GM12878 (cell line): ENCODE data around the gene SCN7A. TPM values are rescaled to one million over a fixed set of nuclear protein-coding genes. Genes with fewer than 3 reads are reported as not detected.

ENCODE experiments used
- ATAC-seq: fragments of 200-7000 bp; cut with Tn5 transposase; 3 replicates; pipeline ENCODE4 v1.9.1; 2020; ENCODE audit warnings: mild to moderate bottlenecking, moderate library complexity
- BruUV-seq: library from RNA; stranded (reverse); fragments of 400-500 nt; replicated peaks from 2 replicates; lab custom pipeline; 2021; lab: Mats Ljungman, UMichigan
- CTCF ChIA-PET: fragments of 300-600 bp; sonication (Branson Sonifier 250); formaldehyde crosslinking; extraction: SDS; loops from one replicate; lab custom pipeline; 2021; ENCODE audit warnings: inconsistent platforms; lab: Yijun Ruan, JAX
- POLR2A ChIA-PET: fragments of 350-600 bp; formaldehyde crosslinking; extraction: SDS; loops from one replicate; lab custom pipeline; 2021; ENCODE audit warnings: inconsistent platforms; lab: Charles Lee
- RAD21 ChIA-PET: fragments of 300-600 bp; sonication (Branson Sonifier 250); formaldehyde crosslinking; loops from one replicate; lab custom pipeline; 2023; ENCODE audit warnings: antibody characterized with exemption; ENCODE audit not compliant: unreplicated experiment; lab: Charles Lee
- SMC1A ChIA-PET: fragments of 300-600 bp; sonication (Branson Sonifier 250); formaldehyde crosslinking; loops from one replicate; lab custom pipeline; 2023; ENCODE audit not compliant: unreplicated experiment, uncharacterized antibody; lab: Charles Lee
- DNase-seq: peaks from one replicate; pipeline ENCODE4 v3.0.0-alpha.2; 2011; ENCODE audit warnings: low read depth, low spot score
- FAIRE-seq: peaks from 3 replicates; lab custom pipeline; 2011; peaks lifted over from hg19 to GRCh38; lab: Jason Lieb, UNC
- H2AFZ ChIP-seq: 2 replicates; pipeline ENCODE4 v1.6.0; 2011; ENCODE audit warnings: low read depth, low read length, control low read depth; ENCODE audit not compliant: control insufficient read depth
- H3K27ac ChIP-seq: 2 replicates; pipeline ENCODE4 v1.5.1; 2011; ENCODE audit warnings: control low read depth; ENCODE audit not compliant: control insufficient read depth, insufficient read depth
- H3K27me3 ChIP-seq, 2 experiments: replicated peaks in 1 of 2; 2 replicates each; pipeline versions ENCODE4 v1.6.0 to v1.6.1; 2011; ENCODE audit warnings: low read length in 1 of 2; ENCODE audit not compliant: control insufficient read depth in 2 of 2, insufficient read depth in 2 of 2
- H3K36me3 ChIP-seq, 2 experiments: 2 replicates each; pipeline ENCODE4 v1.5.1; 2011; ENCODE audit warnings: low read length in 1 of 2; ENCODE audit not compliant: control insufficient read depth in 2 of 2, insufficient read depth in 2 of 2
- H3K4me1 ChIP-seq: 2 replicates; pipeline ENCODE4 v1.6.1; 2011; ENCODE audit warnings: mild to moderate bottlenecking, low read length, moderate library complexity, mixed read lengths; ENCODE audit not compliant: control insufficient read depth, insufficient read depth
- H3K4me2 ChIP-seq: 2 replicates; pipeline ENCODE4 v1.6.0; 2011; ENCODE audit warnings: control low read depth; ENCODE audit not compliant: control insufficient read depth, insufficient read depth
- H3K4me3 ChIP-seq: fragments of 200-600 bp; sonication (generic); 2 replicates; pipeline ENCODE4 v1.5.1; 2016
- H3K79me2 ChIP-seq: 2 replicates; pipeline ENCODE4 v1.6.0; 2011; ENCODE audit warnings: low read length; ENCODE audit not compliant: control insufficient read depth, insufficient read depth
- H3K9ac ChIP-seq: 2 replicates; pipeline ENCODE4 v1.8.0; 2011; ENCODE audit warnings: low read length, control low read depth, mixed read lengths; ENCODE audit not compliant: control insufficient read depth, insufficient read depth
- H3K9me3 ChIP-seq: replicated peaks from 3 replicates; pipeline ENCODE4 v1.5.1; 2011; ENCODE audit warnings: mild to moderate bottlenecking, low read length; ENCODE audit not compliant: control insufficient read depth, insufficient read depth
- H4K20me1 ChIP-seq: 2 replicates; pipeline ENCODE4 v1.6.0; 2011; ENCODE audit not compliant: control insufficient read depth, insufficient read depth
- ASH2L ChIP-seq: fragments of 300-600, 200-600 bp; sonication (generic); IDR thresholded peaks from 2 replicates; pipeline ENCODE4 v1.6.1; 2017; ENCODE audit warnings: low read depth, mild to moderate bottlenecking, borderline replicate concordance
- CEBPZ ChIP-seq: fragments of 150-350 bp; IDR thresholded peaks from 2 replicates; pipeline ENCODE4 v1.6.1; 2016; ENCODE audit warnings: low read depth, low read length
- CTCF ChIP-seq, 3 experiments: IDR thresholded peaks in 2 of 3; conservative IDR thresholded peaks in 1 of 3; 2 replicates each; pipeline ENCODE4 v1.5.1; 2011; ENCODE audit warnings: low read depth in 3 of 3, low read length in 3 of 3, mild to moderate bottlenecking in 3 of 3, control low read depth in 2 of 3, moderate library complexity in 2 of 3, inconsistent platforms in 1 of 3, mixed read lengths in 1 of 3; ENCODE audit not compliant: control insufficient read depth in 2 of 3, insufficient read depth in 1 of 3; ENCODE audit errors: extremely low read depth in 1 of 3
- MAX ChIP-seq: IDR thresholded peaks from 2 replicates; pipeline ENCODE4 v1.6.1; 2012; ENCODE audit warnings: low read depth, low read length, improper control_type of control experiment
- PBX3 ChIP-seq: IDR thresholded peaks from 2 replicates; pipeline ENCODE4 v1.6.1; 2011; ENCODE audit warnings: mild to moderate bottlenecking, low read depth, low read length, moderate library complexity; ENCODE audit not compliant: insufficient replicate concordance
- TCF3 ChIP-seq: IDR thresholded peaks from 2 replicates; pipeline ENCODE4 v1.6.1; 2012; ENCODE audit warnings: low read depth, mild to moderate bottlenecking, low read length, borderline replicate concordance; ENCODE audit not compliant: insufficient read depth
- YBX1 ChIP-seq: fragments of 450-650 bp; IDR thresholded peaks from 2 replicates; pipeline ENCODE4 v1.6.1; 2016; ENCODE audit warnings: antibody characterized with exemption
- ZNF207 ChIP-seq: fragments of 450-650 bp; IDR thresholded peaks from 2 replicates; pipeline ENCODE4 v1.6.1; 2014; ENCODE audit warnings: antibody characterized with exemption, mild to moderate bottlenecking, borderline replicate concordance
- ZNF24 ChIP-seq: fragments of 450-650 bp; IDR thresholded peaks from 2 replicates; pipeline ENCODE4 v1.6.1; 2017; ENCODE audit warnings: antibody characterized with exemption, mild to moderate bottlenecking
- WGBS: methylation state at CpG from one replicate; pipeline ENCODE4 v1.1.6; 2016; ENCODE audit warnings: low lambda C conversion rate; ENCODE audit not compliant: insufficient replicate concordance, insufficient coverage; ENCODE audit errors: missing lambda C conversion rate; 5-methylcytosine and 5-hydroxymethylcytosine counted together
- in situ Hi-C: fragments of 300-500 bp; cut with MboI; formaldehyde crosslinking; loops from 9 replicates; pipeline ENCODE4 v1.14.3; 2018; ENCODE audit warnings: mixed read lengths
- intact Hi-C: fragments of 100-400 bp; cut with micrococcal nuclease; formaldehyde crosslinking; loops from one replicate; pipeline ENCODE4 v1.14.2; 2022; ENCODE audit not compliant: unreplicated experiment
- polyA plus RNA-seq, 11 experiments: library from polyadenylated mRNA; depleted of rRNA in 4 of 11; unstranded in 6 of 11; stranded (reverse) in 5 of 11; fragments of >200 nt; fragmentation: Nextera tagmentation in 4 of 11; fragmentation: Illumina TruSeq in 1 of 11; extraction: Ambion mirVana in 4 of 11; extraction: Trizol in 1 of 11; gene quantifications; 1 replicate in 1 of 11; 2 replicates in 10 of 11; pipeline versions ENCODE4 v1.2.1 to v1.2.3, GENCODE V29; 2011 to 2016; ENCODE audit warnings: inconsistent platforms in 2 of 11, missing spikeins in 2 of 11, low read depth in 1 of 11
- total RNA-seq, 4 experiments: library from RNA; depleted of rRNA in 3 of 4; stranded (reverse); fragments of >200 nt in 3 of 4; fragmentation: Illumina TruSeq in 1 of 4; extraction: Trizol in 1 of 4; gene quantifications; 2 replicates each; pipeline versions ENCODE4 v1.2.1 to v1.2.3, GENCODE V29; 2013 to 2021
- TF ChIP-seq, protein P1 (sequence below): fragments of 450-650 bp; formaldehyde crosslinking; IDR thresholded peaks from 2 replicates; pipeline ENCODE4 v1.4.0; 2022; ENCODE audit warnings: mild to moderate bottlenecking, moderate library complexity
- TF ChIP-seq, protein P2 (sequence below): fragments of 450-650 bp; conservative IDR thresholded peaks from 2 replicates; pipeline ENCODE4 v1.6.1; 2017; ENCODE audit warnings: mild to moderate bottlenecking, moderate library complexity

The SCN7A gene
- total and polyA plus RNA-seq, 10 of the 15 experiments (the other 5 are each of a cell fraction or from before 2014, with no cell fraction given), result 0.05 TPM; not detected in 9

DNA sequence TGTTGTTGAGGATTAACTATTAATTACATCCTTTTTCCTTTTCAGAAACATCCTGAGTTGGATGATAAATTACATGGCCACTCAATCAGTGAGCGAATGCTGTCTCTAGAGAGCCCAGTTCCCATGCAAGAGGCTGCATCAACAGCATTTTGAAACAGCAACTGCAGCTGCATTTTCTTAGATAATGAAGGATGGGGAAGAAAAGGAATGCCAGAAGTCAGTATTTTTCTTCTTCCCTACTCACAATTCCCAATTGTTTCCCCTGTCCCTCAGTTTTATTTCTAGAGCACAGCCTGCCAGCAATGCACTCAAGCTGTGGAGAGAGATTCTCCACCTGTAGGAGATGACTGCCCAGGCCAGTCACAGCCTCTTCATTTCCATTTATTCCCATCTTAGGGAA is 6.9 kb downstream of the SCN7A start:
- no peak overlapping the region for H3K9ac ChIP-seq
- ChIA-PET POLR2A (no interaction called here), RAD21 (no interaction called here), SMC1A (interaction anchor here (0.7 kb wide), 1 partner anchor 12 kb away, joined by 3 read pairs; no protein-coding TSS in a partner anchor), CTCF (no interaction called here)
- no peaks in the 10 kb centered on the region for H3K27me3 ChIP-seq
- H3K4me1 ChIP-seq, result no peaks in the 10 kb centered on the region
- no peak for ATAC-seq
- 0% methylated on average over 1 of the region's 1 CpG for WGBS
- no peak overlapping the region for H3K4me2 ChIP-seq
- BruUV-seq, result no TSS peak
- H3K79me2 ChIP-seq, result no peaks in the 10 kb centered on the region
- no peak for FAIRE-seq
- no peaks in the 10 kb centered on the region for H3K36me3 ChIP-seq
- no peak overlapping the region for H2AFZ ChIP-seq
- in situ Hi-C loops (no loop called here), intact Hi-C loops (no loop called here)
- no peak for DNase-seq
- no peak overlapping the region for H3K27ac ChIP-seq
- H3K9me3 ChIP-seq, result no peaks in the 10 kb centered on the region
- no peaks in the 10 kb centered on the region for H4K20me1 ChIP-seq
- H3K4me3 ChIP-seq, result no peak overlapping the region
- TF ChIP-seq ZNF207 (no peak), ZNF24 (no peak), MAX (no peak), CTCF (IDR thresholded peaks at IDR 0.05 in 2 of 3, conservative IDR thresholded peaks at IDR 0.05 in 1 of 3; ENCODE audit: control insufficient read depth in 2 of 3, extremely low read depth in 1 of 3, insufficient read depth in 1 of 3, low read depth in 3 of 3, low read length in 3 of 3) (no peak), CEBPZ (no peak), YBX1 (no peak), PBX3 (no peak), ASH2L (no peak), TCF3 (no peak)
- TF ChIP-seq, protein P1, sequence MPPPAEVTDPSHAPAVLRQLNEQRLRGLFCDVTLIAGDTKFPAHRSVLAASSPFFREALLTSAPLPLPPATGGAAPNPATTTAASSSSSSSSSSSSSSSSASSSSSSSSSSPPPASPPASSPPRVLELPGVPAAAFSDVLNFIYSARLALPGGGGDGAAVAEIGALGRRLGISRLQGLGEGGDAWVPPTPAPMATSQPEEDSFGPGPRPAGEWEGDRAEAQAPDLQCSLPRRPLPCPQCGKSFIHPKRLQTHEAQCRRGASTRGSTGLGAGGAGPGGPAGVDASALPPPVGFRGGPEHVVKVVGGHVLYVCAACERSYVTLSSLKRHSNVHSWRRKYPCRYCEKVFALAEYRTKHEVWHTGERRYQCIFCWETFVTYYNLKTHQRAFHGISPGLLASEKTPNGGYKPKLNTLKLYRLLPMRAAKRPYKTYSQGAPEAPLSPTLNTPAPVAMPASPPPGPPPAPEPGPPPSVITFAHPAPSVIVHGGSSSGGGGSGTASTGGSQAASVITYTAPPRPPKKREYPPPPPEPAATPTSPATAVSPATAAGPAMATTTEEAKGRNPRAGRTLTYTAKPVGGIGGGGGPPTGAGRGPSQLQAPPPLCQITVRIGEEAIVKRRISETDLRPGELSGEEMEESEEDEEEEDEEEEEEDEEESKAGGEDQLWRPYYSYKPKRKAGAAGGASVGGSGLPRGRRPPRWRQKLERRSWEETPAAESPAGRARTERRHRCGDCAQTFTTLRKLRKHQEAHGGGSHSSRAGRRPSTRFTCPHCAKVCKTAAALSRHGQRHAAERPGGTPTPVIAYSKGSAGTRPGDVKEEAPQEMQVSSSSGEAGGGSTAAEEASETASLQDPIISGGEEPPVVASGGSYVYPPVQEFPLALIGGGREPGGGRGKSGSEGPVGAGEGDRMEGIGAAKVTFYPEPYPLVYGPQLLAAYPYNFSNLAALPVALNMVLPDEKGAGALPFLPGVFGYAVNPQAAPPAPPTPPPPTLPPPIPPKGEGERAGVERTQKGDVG (CRISPR knock-in tag), result no peak
- TF ChIP-seq, protein P2, sequence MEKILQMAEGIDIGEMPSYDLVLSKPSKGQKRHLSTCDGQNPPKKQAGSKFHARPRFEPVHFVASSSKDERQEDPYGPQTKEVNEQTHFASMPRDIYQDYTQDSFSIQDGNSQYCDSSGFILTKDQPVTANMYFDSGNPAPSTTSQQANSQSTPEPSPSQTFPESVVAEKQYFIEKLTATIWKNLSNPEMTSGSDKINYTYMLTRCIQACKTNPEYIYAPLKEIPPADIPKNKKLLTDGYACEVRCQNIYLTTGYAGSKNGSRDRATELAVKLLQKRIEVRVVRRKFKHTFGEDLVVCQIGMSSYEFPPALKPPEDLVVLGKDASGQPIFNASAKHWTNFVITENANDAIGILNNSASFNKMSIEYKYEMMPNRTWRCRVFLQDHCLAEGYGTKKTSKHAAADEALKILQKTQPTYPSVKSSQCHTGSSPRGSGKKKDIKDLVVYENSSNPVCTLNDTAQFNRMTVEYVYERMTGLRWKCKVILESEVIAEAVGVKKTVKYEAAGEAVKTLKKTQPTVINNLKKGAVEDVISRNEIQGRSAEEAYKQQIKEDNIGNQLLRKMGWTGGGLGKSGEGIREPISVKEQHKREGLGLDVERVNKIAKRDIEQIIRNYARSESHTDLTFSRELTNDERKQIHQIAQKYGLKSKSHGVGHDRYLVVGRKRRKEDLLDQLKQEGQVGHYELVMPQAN, result no peak
